Karpas-422 (cell line): ENCODE data around the gene ISYNA1. TPM values are rescaled to one million over a fixed set of nuclear protein-coding genes. Genes with fewer than 3 reads are reported as not detected.

Source experiments
- DNase-seq: peaks from one replicate; pipeline ENCODE4 v3.0.0-alpha.2; 2015
- H2AFZ ChIP-seq: fragments of 200-600 bp; sonication (generic); 2 replicates; pipeline ENCODE4 v1.6.1; 2014; ENCODE audit warnings: antibody characterized with exemption, low read length, mixed read lengths
- H3K27ac ChIP-seq: fragments of 200-600 bp; sonication (generic); 2 replicates; pipeline ENCODE4 v1.5.1; 2014; ENCODE audit warnings: mild to moderate bottlenecking, low read length, moderate library complexity
- H3K27me3 ChIP-seq: fragments of 200-600 bp; sonication (generic); 2 replicates; pipeline ENCODE4 v1.6.1; 2014; ENCODE audit warnings: low read length, mixed read lengths
- H3K36me3 ChIP-seq: fragments of 200-600 bp; sonication (generic); 2 replicates; pipeline ENCODE4 v1.6.1; 2014; ENCODE audit warnings: low read length, mixed read lengths; ENCODE audit not compliant: insufficient read depth
- H3K4me1 ChIP-seq: fragments of 200-600 bp; sonication (generic); 2 replicates; pipeline ENCODE4 v1.6.1; 2014; ENCODE audit warnings: mild to moderate bottlenecking, low read length, mixed read lengths
- H3K4me2 ChIP-seq: fragments of 200-600 bp; sonication (generic); 2 replicates; pipeline ENCODE4 v1.6.1; 2014; ENCODE audit warnings: low read length, low read depth, mild to moderate bottlenecking; ENCODE audit not compliant: poor library complexity, severe bottlenecking
- H3K4me3 ChIP-seq: fragments of 200-600 bp; sonication (generic); 2 replicates; pipeline ENCODE4 v1.5.1; 2014; ENCODE audit warnings: mild to moderate bottlenecking, antibody characterized with exemption, low read length, mixed read lengths
- H3K79me2 ChIP-seq: fragments of 200-600 bp; sonication (generic); 2 replicates; pipeline ENCODE4 v1.6.1; 2014; ENCODE audit warnings: mild to moderate bottlenecking, low read length, mixed read lengths
- H3K9ac ChIP-seq: fragments of 200-600 bp; sonication (generic); 2 replicates; pipeline ENCODE4 v1.6.0; 2014; ENCODE audit warnings: low read length
- H3K9me2 ChIP-seq: fragments of 200-600 bp; sonication (generic), shearing (Covaris generic); replicated peaks from 2 replicates; pipeline ENCODE4 v1.6.0; 2014; ENCODE audit warnings: mild to moderate bottlenecking, low read length, moderate library complexity; ENCODE audit not compliant: insufficient read depth
- H3K9me3 ChIP-seq: fragments of 300-700, 200-600 bp; sonication (generic); 2 replicates; pipeline ENCODE4 v1.6.1; 2014; ENCODE audit warnings: low read length, mixed read lengths
- H4K20me1 ChIP-seq: fragments of 200-600 bp; sonication (generic); 2 replicates; pipeline ENCODE4 v1.6.1; 2014; ENCODE audit warnings: mild to moderate bottlenecking, antibody characterized with exemption, low read length, low read depth; ENCODE audit not compliant: insufficient read depth
- total RNA-seq: library from RNA; depleted of rRNA; stranded (reverse); fragments of >200 nt; shearing (Covaris generic); gene quantifications from 2 replicates; pipeline ENCODE4 v1.2.3, GENCODE V29; 2014; ENCODE audit warnings: low replicate concordance

ISYNA1 gene
- total RNA-seq, 1 experiment from 2014 or later: 10.0 TPM

- peak; percentile 77 for DNase-seq
- Histone ChIP-seq H4K20me1 (no peaks in the 10 kb centered on the region), H3K9me3 (no peaks in the 10 kb centered on the region), H3K4me1 (peaks cover 36% of the 10 kb centered on the region), H3K9me2 (no peaks in the 10 kb centered on the region), H3K27me3 (no peaks in the 10 kb centered on the region), H3K27ac (peak overlapping the region; percentile 75), H3K4me3 (no peak overlapping the region), H3K9ac (peak overlapping the region; percentile 39), H3K79me2 (no peaks in the 10 kb centered on the region), H3K36me3 (peaks cover 12% of the 10 kb centered on the region; the same call in 1 of the 2 replicates), H2AFZ (no peak overlapping the region), H3K4me2 (peak overlapping the region; percentile 39)
Observed at GRCh38 chr19:18439025-18439909, 1.3 kb upstream of the ISYNA1 start.

- H3K4me2 ChIP-seq: peak overlapping the region; percentile 39
- H3K9ac ChIP-seq: peak overlapping the region; percentile 39
- no peak overlapping the region for H3K4me3 ChIP-seq
- H3K9me2 ChIP-seq: no peaks in the 10 kb centered on the region
- no peaks in the 10 kb centered on the region for H3K27me3 ChIP-seq
- H3K9me3 ChIP-seq: no peaks in the 10 kb centered on the region
- H3K36me3 ChIP-seq: peaks cover 4% of the 10 kb centered on the region; the same call in 1 of the 2 replicates
- H3K27ac ChIP-seq: peak overlapping the region; percentile 75
- H3K79me2 ChIP-seq: no peaks in the 10 kb centered on the region
- no peak overlapping the region for H2AFZ ChIP-seq
- no peaks in the 10 kb centered on the region for H4K20me1 ChIP-seq
- no peak for DNase-seq
- peaks cover 40% of the 10 kb centered on the region for H3K4me1 ChIP-seq
Observed at GRCh38 chr19:18438331-18439024, 545 bp upstream of the ISYNA1 start.

GRCh38 chr19:18436671-18437490, 1.1 kb downstream of the ISYNA1 start:
- Histone ChIP-seq H3K27ac (no peak overlapping the region), H4K20me1 (no peaks in the 10 kb centered on the region), H3K4me1 (peaks cover 45% of the 10 kb centered on the region), H3K36me3 (no peaks in the 10 kb centered on the region), H3K4me2 (peak overlapping the region; percentile 67), H3K4me3 (peak overlapping the region; percentile 54; the same call in 1 of the 2 replicates), H3K27me3 (no peaks in the 10 kb centered on the region), H3K9me2 (no peaks in the 10 kb centered on the region), H2AFZ (no peak overlapping the region), H3K9ac (no peak overlapping the region; the same call in 1 of the 2 replicates), H3K79me2 (0 out of 2 replicates have a peak, but pooled peaks cover 3% of the 10 kb centered on the region), H3K9me3 (no peaks in the 10 kb centered on the region)
- peak; percentile 93 for DNase-seq

- no peak overlapping the region for H3K9ac ChIP-seq
Observed at GRCh38 chr19:18435842-18436670, 1.9 kb downstream of the ISYNA1 start.

GRCh38 chr19:18435178-18435841, 2.6 kb downstream of the ISYNA1 start:
- H3K4me1 ChIP-seq: peaks cover 54% of the 10 kb centered on the region
- DNase-seq: no peak
- H3K4me3 ChIP-seq: no peak overlapping the region
- peaks cover under 1% of the 10 kb centered on the region; the same call in 1 of the 2 replicates for H4K20me1 ChIP-seq
- no peaks in the 10 kb centered on the region for H3K27me3 ChIP-seq
- no peaks in the 10 kb centered on the region for H3K9me3 ChIP-seq
- no peak overlapping the region for H2AFZ ChIP-seq
- no peak overlapping the region for H3K27ac ChIP-seq
- H3K36me3 ChIP-seq: no peaks in the 10 kb centered on the region
- no peaks in the 10 kb centered on the region for H3K9me2 ChIP-seq
- H3K9ac ChIP-seq: no peak overlapping the region
- H3K79me2 ChIP-seq: 0 out of 2 replicates have a peak, but pooled peaks cover 3% of the 10 kb centered on the region
- no peak overlapping the region for H3K4me2 ChIP-seq

More at GRCh38 chr19:18435842-18436670, 1.9 kb downstream of the ISYNA1 start:
- no peaks in the 10 kb centered on the region for H3K9me3 ChIP-seq
- H2AFZ ChIP-seq: no peak overlapping the region
- no peaks in the 10 kb centered on the region for H3K27me3 ChIP-seq
- no peaks in the 10 kb centered on the region for H3K9me2 ChIP-seq
- H3K4me1 ChIP-seq: peaks cover 51% of the 10 kb centered on the region
- peak overlapping the region; percentile 67 for H3K4me2 ChIP-seq
- no peak for DNase-seq
- no peaks in the 10 kb centered on the region for H4K20me1 ChIP-seq
- no peak overlapping the region for H3K27ac ChIP-seq
- H3K36me3 ChIP-seq: no peaks in the 10 kb centered on the region
- H3K4me3 ChIP-seq: peak overlapping the region; percentile 54; the same call in 1 of the 2 replicates
- 0 out of 2 replicates have a peak, but pooled peaks cover 3% of the 10 kb centered on the region for H3K79me2 ChIP-seq

GRCh38 chr19:18434411-18435175, 3.3 kb downstream of the ISYNA1 start:
- H4K20me1 ChIP-seq: peaks cover 6% of the 10 kb centered on the region; the same call in 1 of the 2 replicates
- H3K27me3 ChIP-seq: no peaks in the 10 kb centered on the region
- peak overlapping the region; percentile 71 for H3K4me2 ChIP-seq
- peak overlapping the region; percentile 65 for H3K27ac ChIP-seq
- H3K4me3 ChIP-seq: peak overlapping the region; percentile 66
- peak overlapping the region; percentile 93 for H3K9ac ChIP-seq
- DNase-seq: no peak
- no peaks in the 10 kb centered on the region for H3K9me2 ChIP-seq
- 0 out of 2 replicates have a peak, but pooled peaks cover 3% of the 10 kb centered on the region for H3K79me2 ChIP-seq
- H3K4me1 ChIP-seq: peaks cover 59% of the 10 kb centered on the region
- no peaks in the 10 kb centered on the region for H3K9me3 ChIP-seq
- H2AFZ ChIP-seq: no peak overlapping the region
- no peaks in the 10 kb centered on the region for H3K36me3 ChIP-seq
